GM12872 (cell line): Measurements from ENCODE around the gene EPHA1.

Experiments
- TF ChIP-seq, protein P1 (sequence below): IDR thresholded peaks from 3 replicates; pipeline ENCODE4 v1.5.1; 2011; ENCODE audit warnings: low read depth, mild to moderate bottlenecking, low read length, moderate library complexity; ENCODE audit not compliant: insufficient read depth

Gene EPHA1

DNA sequence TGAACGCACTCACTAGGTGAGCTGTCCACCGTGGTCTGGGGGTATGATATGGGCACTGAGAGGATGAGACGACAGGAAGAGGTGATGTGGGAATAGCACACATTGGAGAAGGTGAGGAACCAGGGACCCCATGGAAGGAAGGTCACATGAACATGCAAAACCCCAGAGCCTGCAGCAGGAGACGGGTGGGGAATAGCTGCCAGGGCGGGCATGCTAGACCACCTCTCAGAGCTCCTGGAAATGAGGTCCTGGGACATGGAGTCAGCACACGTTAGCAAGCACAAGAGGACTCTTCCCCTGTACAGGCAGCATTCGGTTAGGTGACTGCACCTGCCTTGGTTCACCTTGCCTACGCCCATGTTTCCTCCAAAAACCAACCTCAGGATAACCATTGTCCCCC, 54.3 kb downstream of the EPHA1 start:
- TF ChIP-seq, protein P1, sequence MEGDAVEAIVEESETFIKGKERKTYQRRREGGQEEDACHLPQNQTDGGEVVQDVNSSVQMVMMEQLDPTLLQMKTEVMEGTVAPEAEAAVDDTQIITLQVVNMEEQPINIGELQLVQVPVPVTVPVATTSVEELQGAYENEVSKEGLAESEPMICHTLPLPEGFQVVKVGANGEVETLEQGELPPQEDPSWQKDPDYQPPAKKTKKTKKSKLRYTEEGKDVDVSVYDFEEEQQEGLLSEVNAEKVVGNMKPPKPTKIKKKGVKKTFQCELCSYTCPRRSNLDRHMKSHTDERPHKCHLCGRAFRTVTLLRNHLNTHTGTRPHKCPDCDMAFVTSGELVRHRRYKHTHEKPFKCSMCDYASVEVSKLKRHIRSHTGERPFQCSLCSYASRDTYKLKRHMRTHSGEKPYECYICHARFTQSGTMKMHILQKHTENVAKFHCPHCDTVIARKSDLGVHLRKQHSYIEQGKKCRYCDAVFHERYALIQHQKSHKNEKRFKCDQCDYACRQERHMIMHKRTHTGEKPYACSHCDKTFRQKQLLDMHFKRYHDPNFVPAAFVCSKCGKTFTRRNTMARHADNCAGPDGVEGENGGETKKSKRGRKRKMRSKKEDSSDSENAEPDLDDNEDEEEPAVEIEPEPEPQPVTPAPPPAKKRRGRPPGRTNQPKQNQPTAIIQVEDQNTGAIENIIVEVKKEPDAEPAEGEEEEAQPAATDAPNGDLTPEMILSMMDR, result no peak

DNA sequence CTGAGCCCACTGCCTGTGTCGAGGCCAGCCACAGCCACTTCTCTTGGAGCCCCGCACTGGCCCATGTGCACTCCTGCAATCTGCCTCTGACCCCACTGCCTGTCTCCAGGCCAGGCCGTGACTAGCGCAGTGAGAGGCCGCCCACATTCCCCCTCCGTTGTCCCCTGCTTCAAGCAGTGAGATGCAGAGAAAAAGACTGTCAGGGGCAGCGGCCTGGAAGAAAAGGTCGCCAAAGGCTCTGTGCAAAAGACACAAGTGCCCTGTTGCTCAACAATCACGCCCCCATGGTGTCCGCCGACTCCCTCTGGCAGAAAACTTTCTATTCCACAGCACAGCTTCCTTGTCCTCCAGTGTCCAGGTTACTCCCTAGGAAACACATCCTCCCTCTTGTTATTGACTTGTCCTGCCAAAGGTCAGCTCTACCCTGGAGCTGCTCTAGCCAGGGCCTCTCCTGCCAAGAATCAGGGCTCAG, 56.1 kb downstream of the EPHA1 start:
- TF ChIP-seq, protein P1, result no peak

DNA sequence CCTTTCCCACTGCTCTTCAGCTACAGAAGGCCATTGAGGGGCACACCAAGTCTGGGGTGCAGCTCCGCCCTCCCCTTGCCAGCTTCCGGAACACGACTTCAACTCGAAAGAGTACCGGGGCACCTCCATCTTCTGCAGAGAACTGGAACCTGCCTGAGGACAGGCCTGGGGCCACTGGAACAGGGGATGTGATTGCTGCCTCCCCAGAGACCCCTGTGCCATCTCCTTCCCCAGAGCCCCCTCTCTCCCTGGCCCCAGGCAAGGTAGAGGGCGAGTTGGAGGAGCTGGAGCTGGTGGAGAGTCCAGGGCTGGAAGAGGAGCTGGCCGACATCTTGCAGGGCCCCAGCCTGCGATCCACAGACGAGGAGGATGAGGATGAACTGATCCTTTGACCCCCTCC, 57.1 kb downstream of the EPHA1 start:
- TF ChIP-seq, protein P1, result no peak

DNA sequence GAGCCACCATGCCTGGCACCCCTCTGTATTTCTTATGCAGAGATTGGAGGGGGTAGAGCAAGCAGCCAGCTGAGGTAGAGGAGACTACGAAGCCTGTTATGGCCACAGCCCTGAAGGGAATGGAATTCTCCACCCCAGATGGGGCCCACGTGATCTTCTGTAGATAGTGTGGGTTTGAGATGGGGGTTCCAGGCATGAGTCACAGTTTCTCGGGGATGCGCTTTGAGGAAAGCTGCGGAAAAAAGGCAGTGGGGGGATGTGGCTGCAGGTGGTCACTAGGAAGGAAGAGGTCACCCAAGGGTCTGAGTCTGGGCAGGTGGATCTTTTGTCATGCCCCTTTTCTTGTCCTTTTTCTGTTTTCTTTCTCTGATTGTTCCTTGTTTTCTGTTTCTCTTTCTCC, 57.6 kb downstream of the EPHA1 start:
- TF ChIP-seq, protein P1, result no peak

DNA sequence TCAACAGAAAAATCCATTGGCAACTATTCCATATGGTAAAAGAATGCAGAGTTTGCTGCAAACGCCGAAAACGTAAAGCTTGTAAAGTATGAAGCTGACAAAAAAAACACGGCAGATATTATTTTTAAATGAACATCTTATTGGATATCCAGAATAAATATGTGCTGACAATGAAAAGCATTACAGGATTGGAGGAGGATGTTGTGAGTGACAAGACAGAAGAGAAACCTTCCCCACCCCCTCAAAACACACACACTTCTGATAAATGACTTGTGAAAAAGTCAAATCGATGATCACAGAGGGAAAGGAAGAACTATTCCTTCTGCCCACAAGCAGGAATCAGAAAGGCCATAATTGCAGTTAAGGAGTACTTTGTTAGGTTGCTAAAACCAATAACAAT, 60.7 kb downstream of the EPHA1 start:
- TF ChIP-seq, protein P1, result no peak

DNA sequence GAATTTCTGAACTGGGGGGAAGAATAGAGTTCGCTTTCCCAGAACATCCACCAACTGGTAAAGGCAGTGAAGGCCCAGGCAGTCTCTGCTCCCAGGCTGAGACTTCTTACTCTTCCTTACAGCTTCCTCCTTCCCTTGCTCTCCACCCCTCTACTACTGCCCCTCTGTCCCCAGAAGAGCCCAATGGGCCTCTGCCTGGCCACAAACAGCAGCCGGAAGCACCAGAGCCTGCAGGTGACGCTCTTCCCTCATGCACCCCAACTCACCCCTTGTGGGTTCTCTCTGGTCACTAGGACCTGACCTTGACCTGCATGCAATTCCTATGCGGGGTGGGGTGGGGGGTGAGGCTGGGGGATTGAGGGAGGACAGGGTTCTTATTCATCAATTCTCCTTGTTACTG, 62.6 kb downstream of the EPHA1 start:
- TF ChIP-seq, protein P1, result no peak

DNA sequence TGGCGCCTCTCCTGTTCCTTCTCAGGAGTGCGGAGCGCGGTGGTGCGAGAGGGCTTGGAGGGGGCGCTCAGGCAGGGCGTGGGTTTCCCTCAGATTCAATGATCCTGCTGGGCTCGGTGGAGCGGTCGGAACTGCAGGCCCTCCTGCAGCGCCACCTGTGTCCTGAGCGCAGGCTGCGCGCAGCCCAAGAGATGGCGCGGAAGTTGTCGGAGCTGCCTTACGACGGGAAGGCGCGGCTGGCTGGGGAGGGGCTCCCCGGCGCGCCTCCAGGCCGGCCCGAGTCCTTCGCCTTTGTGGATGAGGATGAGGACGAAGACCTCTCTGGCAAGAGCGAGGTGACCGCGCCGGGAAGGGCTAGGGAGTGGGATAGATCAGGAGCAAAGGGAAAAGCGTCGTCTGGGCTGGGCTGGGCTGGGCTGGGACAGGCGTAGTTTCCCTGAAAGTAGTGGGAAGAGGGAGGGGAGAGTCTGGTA, 63.2 kb downstream of the EPHA1 start:
- TF ChIP-seq, protein P1, result peak; percentile 51; the same call in 2 of the 3 replicates
